Activated naive CD8-positive, alpha-beta T cell treated with anti-CD3 and anti-CD28 coated beads, Interleukin-2, amount 10 ng/mL, durations not matched to agents 7 days and 5 days (primary cell): ENCODE results near the gene STXBP4. TPM values are rescaled to one million over a fixed set of nuclear protein-coding genes. Genes with fewer than 3 reads are reported as not detected.

Experiments
- ATAC-seq: fragments of 150-1000 bp; cut with Tn5 transposase; one replicate; pipeline ENCODE4 v1.10.0; 2021; ENCODE audit warnings: low read depth, moderate library complexity
- POLR2A ChIA-PET: fragments of 350-600 bp; sonication (Branson Sonifier 250); formaldehyde crosslinking; loops from one replicate; lab custom pipeline; 2021; ENCODE audit warnings: antibody characterized with exemption; lab: Charles Lee
- DNase-seq: peaks from one replicate; pipeline ENCODE4 v3.0.0; 2021
- H3K27ac Mint-ChIP-seq: one replicate; pipeline ENCODE4 v1.8.0; 2022; ENCODE audit warnings: mild to moderate bottlenecking, mixed read lengths
- H3K27me3 Mint-ChIP-seq: one replicate; pipeline ENCODE4 v1.8.0; 2022; ENCODE audit warnings: mild to moderate bottlenecking, moderate library complexity, mixed read lengths
- H3K36me3 Mint-ChIP-seq: one replicate; pipeline ENCODE4 v1.8.0; 2021; ENCODE audit warnings: mild to moderate bottlenecking, mixed read lengths
- H3K4me1 Mint-ChIP-seq: one replicate; pipeline ENCODE4 v1.8.0; 2021; ENCODE audit warnings: mixed read lengths
- H3K4me3 Mint-ChIP-seq: one replicate; pipeline ENCODE4 v1.8.0; 2022; ENCODE audit warnings: mild to moderate bottlenecking, moderate library complexity, mixed read lengths
- H3K9me3 Mint-ChIP-seq: one replicate; pipeline ENCODE4 v1.8.0; 2021; ENCODE audit warnings: mixed read lengths
- total RNA-seq, 2 experiments: library from RNA; stranded (reverse); gene quantifications; one replicate each; pipeline ENCODE4 v1.2.3, GENCODE V29; 2021

STXBP4 gene
- total RNA-seq, 2 experiments from 2014 or later: 7.9 to 8.0 TPM

DNA sequence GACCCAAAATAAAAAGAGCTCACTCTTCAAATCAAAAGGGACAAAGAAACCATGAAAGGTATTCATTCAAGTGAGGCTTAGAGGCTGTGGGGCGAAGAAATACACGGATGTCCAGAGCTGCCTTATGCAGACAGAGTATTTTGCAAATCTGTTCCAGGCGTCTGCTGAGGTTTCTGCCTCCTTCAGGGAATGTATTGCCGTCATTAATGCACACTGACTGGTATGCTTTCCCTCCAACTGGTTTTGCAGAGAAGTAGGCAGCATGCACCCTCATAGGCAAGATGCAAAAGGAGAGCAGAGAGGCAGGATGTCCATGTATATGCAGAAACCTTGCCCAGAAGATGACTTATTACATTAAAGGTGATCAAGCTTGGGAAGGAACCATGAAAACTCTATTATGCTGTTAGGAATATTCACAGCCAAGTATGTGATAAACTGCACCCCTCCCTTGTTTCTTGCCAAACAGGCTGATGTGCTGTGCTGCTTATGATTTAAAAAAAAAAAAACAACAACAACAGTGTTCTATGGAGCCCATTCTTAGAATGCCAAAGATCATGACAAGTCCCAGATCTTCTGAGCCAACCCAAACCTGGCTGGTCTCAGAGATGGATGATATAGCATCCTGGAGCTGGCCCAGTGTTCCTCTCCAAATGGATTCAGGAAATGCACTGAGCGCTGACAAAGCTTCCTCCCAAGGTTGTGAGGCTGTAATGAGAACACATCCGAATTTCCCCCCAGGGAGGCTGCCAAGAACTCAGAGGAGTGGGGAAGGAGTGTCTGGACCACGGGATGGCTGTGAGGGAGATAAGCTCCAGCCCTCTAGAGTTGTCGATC is 218.6 kb downstream of the STXBP4 start:
- Mint-ChIP-seq H3K27me3 (no peaks in the 10 kb centered on the region), H3K9me3 (no peaks in the 10 kb centered on the region), H3K36me3 (no peaks in the 10 kb centered on the region), H3K4me1 (no peaks in the 10 kb centered on the region), H3K4me3 (no peak overlapping the region), H3K27ac (no peak overlapping the region)
- DNase-seq: no peak
- POLR2A ChIA-PET: interaction anchor here (0.7 kb wide), 1 partner anchor 123 kb away, joined by 3 read pairs; no protein-coding TSS in a partner anchor
- no peak for ATAC-seq

GRCh38 chr17:55190748-55191147 is 222.2 kb downstream of the STXBP4 start:
- Mint-ChIP-seq H3K36me3 (no peaks in the 10 kb centered on the region), H3K27me3 (no peaks in the 10 kb centered on the region), H3K9me3 (no peaks in the 10 kb centered on the region), H3K4me1 (no peaks in the 10 kb centered on the region), H3K27ac (no peak overlapping the region), H3K4me3 (no peak overlapping the region)
- ATAC-seq (no peak), DNase-seq (no peak)
- POLR2A ChIA-PET: no interaction called here

DNA sequence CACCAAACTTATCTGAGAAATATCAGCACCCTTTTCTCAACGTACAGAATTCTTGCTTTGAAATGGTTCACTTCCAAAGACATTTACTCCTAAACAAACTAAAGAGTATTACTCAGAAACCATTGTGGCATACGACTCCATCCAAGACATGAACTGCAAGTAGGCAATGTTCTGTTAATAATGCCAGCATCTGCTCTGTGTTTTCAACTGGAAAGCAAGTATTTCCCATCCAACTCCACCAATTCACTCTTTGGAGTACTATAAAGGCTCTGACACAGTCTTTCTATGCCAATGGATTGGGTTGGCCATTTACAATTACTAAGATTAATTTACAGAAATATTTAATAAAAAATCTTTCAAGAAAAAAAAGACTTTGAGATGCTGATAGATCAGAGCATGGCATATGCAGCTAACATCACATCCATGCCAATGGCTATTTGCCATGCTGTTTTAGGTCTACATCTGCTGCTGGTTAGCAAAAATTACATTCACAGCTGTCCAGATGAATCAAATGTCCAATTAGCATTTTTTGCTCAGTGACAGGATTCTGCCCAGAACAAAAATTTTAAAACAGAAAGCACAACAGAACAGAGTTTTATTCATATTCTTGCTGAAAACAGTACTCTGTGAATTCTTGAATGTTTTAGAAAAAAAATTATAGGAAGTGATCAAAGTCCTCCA is 230.3 kb downstream of the STXBP4 start:
- H3K27ac Mint-ChIP-seq: no peak overlapping the region
- ATAC-seq: no peak
- H3K9me3 Mint-ChIP-seq: no peaks in the 10 kb centered on the region
- POLR2A ChIA-PET: no interaction called here
- no peak for DNase-seq
- H3K36me3 Mint-ChIP-seq: no peaks in the 10 kb centered on the region
- H3K4me1 Mint-ChIP-seq: no peaks in the 10 kb centered on the region
- H3K27me3 Mint-ChIP-seq: peaks cover 15% of the 10 kb centered on the region
- no peak overlapping the region for H3K4me3 Mint-ChIP-seq

- Mint-ChIP-seq H3K27me3 (peaks cover 19% of the 10 kb centered on the region), H3K4me1 (no peaks in the 10 kb centered on the region), H3K4me3 (no peak overlapping the region), H3K36me3 (no peaks in the 10 kb centered on the region), H3K9me3 (no peaks in the 10 kb centered on the region), H3K27ac (no peak overlapping the region)
- no peak for DNase-seq
- no peak for ATAC-seq
- POLR2A ChIA-PET: interaction anchor here (0.6 kb wide), 1 partner anchor 1636 kb away, joined by 3 read pairs; no protein-coding TSS in a partner anchor
Measured at GRCh38 chr17:55200904-55201303, 232.3 kb downstream of the STXBP4 start.

GRCh38 chr17:55201308-55201932 is 232.9 kb downstream of the STXBP4 start:
- no peaks in the 10 kb centered on the region for H3K36me3 Mint-ChIP-seq
- H3K27ac Mint-ChIP-seq: no peak overlapping the region
- DNase-seq (no peak), ATAC-seq (no peak)
- no peaks in the 10 kb centered on the region for H3K4me1 Mint-ChIP-seq
- H3K27me3 Mint-ChIP-seq: peaks cover 19% of the 10 kb centered on the region
- no peaks in the 10 kb centered on the region for H3K9me3 Mint-ChIP-seq
- no peak overlapping the region for H3K4me3 Mint-ChIP-seq
- POLR2A ChIA-PET: interaction anchor here (0.6 kb wide), 1 partner anchor 1635 kb away, joined by 3 read pairs; no protein-coding TSS in a partner anchor

- ATAC-seq (no peak), DNase-seq (no peak)
- Mint-ChIP-seq H3K27me3 (peaks cover 16% of the 10 kb centered on the region), H3K4me3 (no peak overlapping the region), H3K9me3 (no peaks in the 10 kb centered on the region), H3K36me3 (no peaks in the 10 kb centered on the region), H3K27ac (no peak overlapping the region), H3K4me1 (no peaks in the 10 kb centered on the region)
- POLR2A ChIA-PET: no interaction called here
Measured at GRCh38 chr17:55202896-55203295, 234.3 kb downstream of the STXBP4 start.

- Mint-ChIP-seq H3K27ac (peak overlapping the region; percentile 10), H3K4me1 (no peaks in the 10 kb centered on the region), H3K4me3 (no peak overlapping the region), H3K27me3 (peaks cover 6% of the 10 kb centered on the region), H3K9me3 (no peaks in the 10 kb centered on the region), H3K36me3 (no peaks in the 10 kb centered on the region)
- DNase-seq (no peak), ATAC-seq (no peak)
- POLR2A ChIA-PET: no interaction called here
Measured at GRCh38 chr17:55208078-55208812, 239.7 kb downstream of the STXBP4 start.

GRCh38 chr17:55210292-55210691 is 241.7 kb downstream of the STXBP4 start:
- ATAC-seq: no peak
- POLR2A ChIA-PET: no interaction called here
- no peaks in the 10 kb centered on the region for H3K4me1 Mint-ChIP-seq
- no peak overlapping the region for H3K4me3 Mint-ChIP-seq
- DNase-seq: no peak
- no peaks in the 10 kb centered on the region for H3K36me3 Mint-ChIP-seq
- no peaks in the 10 kb centered on the region for H3K9me3 Mint-ChIP-seq
- H3K27me3 Mint-ChIP-seq: no peaks in the 10 kb centered on the region
- H3K27ac Mint-ChIP-seq: no peak overlapping the region

DNA sequence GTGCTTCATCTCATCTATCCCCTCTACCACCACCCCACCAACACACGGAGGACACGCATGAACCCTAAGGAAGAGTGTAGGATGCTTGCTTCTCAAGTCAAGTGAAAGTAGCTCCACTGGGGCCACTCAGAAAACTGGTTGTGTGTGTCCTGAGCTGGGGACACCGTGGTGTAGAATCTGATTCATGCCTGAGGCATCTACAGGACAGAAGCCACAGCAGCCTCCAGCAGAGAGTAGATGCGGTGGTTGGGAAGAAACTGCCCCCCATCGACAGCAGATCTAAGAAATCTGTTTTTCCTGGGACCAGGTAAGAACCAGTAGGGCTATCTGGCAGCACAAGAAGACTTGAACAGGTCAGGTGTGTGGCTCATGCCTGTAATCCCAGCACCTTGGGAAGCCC is 244.3 kb downstream of the STXBP4 start:
- ATAC-seq (no peak), DNase-seq (no peak)
- Mint-ChIP-seq H3K4me1 (no peaks in the 10 kb centered on the region), H3K27me3 (no peaks in the 10 kb centered on the region), H3K27ac (no peak overlapping the region), H3K36me3 (no peaks in the 10 kb centered on the region), H3K4me3 (no peak overlapping the region), H3K9me3 (no peaks in the 10 kb centered on the region)
- POLR2A ChIA-PET: no interaction called here

GRCh38 chr17:55215711-55216110 is 247.1 kb downstream of the STXBP4 start:
- POLR2A ChIA-PET: no interaction called here
- H3K27me3 Mint-ChIP-seq: no peaks in the 10 kb centered on the region
- DNase-seq (no peak), ATAC-seq (no peak)
- H3K4me3 Mint-ChIP-seq: no peak overlapping the region
- H3K4me1 Mint-ChIP-seq: no peaks in the 10 kb centered on the region
- no peaks in the 10 kb centered on the region for H3K36me3 Mint-ChIP-seq
- no peaks in the 10 kb centered on the region for H3K9me3 Mint-ChIP-seq
- H3K27ac Mint-ChIP-seq: no peak overlapping the region

GRCh38 chr17:55216888-55217287 is 248.3 kb downstream of the STXBP4 start:
- Mint-ChIP-seq H3K27me3 (no peaks in the 10 kb centered on the region), H3K27ac (no peak overlapping the region), H3K9me3 (no peaks in the 10 kb centered on the region), H3K4me3 (no peak overlapping the region), H3K4me1 (no peaks in the 10 kb centered on the region), H3K36me3 (no peaks in the 10 kb centered on the region)
- DNase-seq (no peak), ATAC-seq (no peak)
- POLR2A ChIA-PET: no interaction called here

DNA sequence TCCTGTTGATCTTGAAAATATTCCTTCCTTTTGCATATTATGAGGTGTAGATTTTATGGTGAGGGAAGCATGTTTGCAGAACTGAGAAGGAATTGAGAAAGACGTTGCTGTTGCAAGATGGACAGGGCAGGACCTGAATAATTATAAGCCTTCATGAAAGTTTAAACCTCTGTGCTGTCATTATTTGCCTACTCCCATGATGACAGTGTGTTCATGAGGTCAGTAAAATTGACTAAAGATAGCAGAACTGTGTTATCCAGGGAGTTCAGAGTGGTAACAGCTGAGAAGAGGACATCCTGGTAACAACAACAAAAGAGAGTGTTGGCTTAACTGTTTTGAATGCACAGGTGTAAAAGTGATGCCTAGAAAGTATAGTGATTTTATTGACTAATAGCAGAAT is 250.9 kb downstream of the STXBP4 start:
- Mint-ChIP-seq H3K36me3 (no peaks in the 10 kb centered on the region), H3K9me3 (no peaks in the 10 kb centered on the region), H3K4me1 (no peaks in the 10 kb centered on the region), H3K4me3 (no peak overlapping the region), H3K27me3 (peaks cover 8% of the 10 kb centered on the region), H3K27ac (no peak overlapping the region)
- POLR2A ChIA-PET: no interaction called here
- ATAC-seq (no peak), DNase-seq (no peak)

- Mint-ChIP-seq H3K4me3 (no peak overlapping the region), H3K4me1 (no peaks in the 10 kb centered on the region), H3K9me3 (no peaks in the 10 kb centered on the region), H3K36me3 (no peaks in the 10 kb centered on the region), H3K27ac (no peak overlapping the region), H3K27me3 (peaks cover 10% of the 10 kb centered on the region)
- POLR2A ChIA-PET: no interaction called here
- DNase-seq: no peak
- no peak for ATAC-seq
Measured at GRCh38 chr17:55219934-55220333, 251.4 kb downstream of the STXBP4 start.
